Measurements from ENCODE around the gene DNMT3L.

DNA sequence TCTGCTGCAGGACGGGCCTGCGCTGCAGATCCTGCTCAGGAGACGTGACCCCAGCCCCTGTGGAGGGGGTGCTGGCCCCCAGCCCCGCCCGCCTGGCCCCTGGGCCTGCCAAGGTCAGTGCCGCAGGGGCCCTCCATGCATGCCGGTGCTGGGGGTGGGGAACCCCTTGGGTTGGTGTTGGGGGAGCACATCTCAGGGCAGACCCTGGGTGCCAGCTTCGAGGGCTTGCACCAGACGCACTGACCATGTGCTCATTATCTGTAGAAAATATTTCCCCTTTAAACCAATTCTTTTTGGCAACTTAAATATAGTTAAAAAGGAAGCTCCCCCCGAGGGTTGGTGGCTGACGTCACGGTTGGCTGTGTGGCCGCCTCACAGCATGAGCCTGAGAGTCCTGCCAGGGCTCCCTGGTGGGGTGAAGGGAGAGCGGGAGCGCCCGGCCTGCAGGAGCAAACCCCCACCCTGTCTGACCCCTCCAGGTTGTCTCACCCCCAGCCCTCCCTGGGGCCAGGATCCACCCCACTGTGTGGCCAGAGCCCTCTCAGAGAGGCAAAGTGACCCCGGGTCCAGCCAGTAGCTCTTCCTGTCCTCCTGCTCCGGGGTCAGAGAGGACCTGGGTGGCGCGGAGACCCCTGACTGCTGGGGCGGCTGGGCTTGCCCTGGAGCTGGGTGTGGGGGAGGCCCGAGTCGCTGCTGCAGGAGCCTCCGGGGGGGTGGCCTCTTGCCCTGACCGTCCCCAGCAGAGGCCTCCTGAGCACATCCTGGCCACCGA, 32.9 kb upstream of the DNMT3L start:
- TF ChIP-seq, protein P1, sequence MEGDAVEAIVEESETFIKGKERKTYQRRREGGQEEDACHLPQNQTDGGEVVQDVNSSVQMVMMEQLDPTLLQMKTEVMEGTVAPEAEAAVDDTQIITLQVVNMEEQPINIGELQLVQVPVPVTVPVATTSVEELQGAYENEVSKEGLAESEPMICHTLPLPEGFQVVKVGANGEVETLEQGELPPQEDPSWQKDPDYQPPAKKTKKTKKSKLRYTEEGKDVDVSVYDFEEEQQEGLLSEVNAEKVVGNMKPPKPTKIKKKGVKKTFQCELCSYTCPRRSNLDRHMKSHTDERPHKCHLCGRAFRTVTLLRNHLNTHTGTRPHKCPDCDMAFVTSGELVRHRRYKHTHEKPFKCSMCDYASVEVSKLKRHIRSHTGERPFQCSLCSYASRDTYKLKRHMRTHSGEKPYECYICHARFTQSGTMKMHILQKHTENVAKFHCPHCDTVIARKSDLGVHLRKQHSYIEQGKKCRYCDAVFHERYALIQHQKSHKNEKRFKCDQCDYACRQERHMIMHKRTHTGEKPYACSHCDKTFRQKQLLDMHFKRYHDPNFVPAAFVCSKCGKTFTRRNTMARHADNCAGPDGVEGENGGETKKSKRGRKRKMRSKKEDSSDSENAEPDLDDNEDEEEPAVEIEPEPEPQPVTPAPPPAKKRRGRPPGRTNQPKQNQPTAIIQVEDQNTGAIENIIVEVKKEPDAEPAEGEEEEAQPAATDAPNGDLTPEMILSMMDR (IDR thresholded peaks at IDR 0.05; ENCODE audit: low read depth, low read length, missing input control), result no peak
- TF ChIP-seq TAF1 (conservative IDR thresholded peaks at IDR 0.05) (no peak), FOXA1 (IDR thresholded peaks at IDR 0.05) (no peak), RAD21 (IDR thresholded peaks at IDR 0.05) (no peak), SP1 (IDR thresholded peaks at IDR 0.05) (no peak), YY1 (IDR thresholded peaks at IDR 0.05) (no peak)
- TF ChIP-seq, protein P2, sequence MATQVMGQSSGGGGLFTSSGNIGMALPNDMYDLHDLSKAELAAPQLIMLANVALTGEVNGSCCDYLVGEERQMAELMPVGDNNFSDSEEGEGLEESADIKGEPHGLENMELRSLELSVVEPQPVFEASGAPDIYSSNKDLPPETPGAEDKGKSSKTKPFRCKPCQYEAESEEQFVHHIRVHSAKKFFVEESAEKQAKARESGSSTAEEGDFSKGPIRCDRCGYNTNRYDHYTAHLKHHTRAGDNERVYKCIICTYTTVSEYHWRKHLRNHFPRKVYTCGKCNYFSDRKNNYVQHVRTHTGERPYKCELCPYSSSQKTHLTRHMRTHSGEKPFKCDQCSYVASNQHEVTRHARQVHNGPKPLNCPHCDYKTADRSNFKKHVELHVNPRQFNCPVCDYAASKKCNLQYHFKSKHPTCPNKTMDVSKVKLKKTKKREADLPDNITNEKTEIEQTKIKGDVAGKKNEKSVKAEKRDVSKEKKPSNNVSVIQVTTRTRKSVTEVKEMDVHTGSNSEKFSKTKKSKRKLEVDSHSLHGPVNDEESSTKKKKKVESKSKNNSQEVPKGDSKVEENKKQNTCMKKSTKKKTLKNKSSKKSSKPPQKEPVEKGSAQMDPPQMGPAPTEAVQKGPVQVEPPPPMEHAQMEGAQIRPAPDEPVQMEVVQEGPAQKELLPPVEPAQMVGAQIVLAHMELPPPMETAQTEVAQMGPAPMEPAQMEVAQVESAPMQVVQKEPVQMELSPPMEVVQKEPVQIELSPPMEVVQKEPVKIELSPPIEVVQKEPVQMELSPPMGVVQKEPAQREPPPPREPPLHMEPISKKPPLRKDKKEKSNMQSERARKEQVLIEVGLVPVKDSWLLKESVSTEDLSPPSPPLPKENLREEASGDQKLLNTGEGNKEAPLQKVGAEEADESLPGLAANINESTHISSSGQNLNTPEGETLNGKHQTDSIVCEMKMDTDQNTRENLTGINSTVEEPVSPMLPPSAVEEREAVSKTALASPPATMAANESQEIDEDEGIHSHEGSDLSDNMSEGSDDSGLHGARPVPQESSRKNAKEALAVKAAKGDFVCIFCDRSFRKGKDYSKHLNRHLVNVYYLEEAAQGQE (IDR thresholded peaks at IDR 0.05), result no peak
- TF ChIP-seq, protein P3, sequence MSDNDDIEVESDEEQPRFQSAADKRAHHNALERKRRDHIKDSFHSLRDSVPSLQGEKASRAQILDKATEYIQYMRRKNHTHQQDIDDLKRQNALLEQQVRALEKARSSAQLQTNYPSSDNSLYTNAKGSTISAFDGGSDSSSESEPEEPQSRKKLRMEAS (IDR thresholded peaks at IDR 0.05), result no peak

Data from liver (tissue), 3 donors.